Sigmoid colon (tissue), 7 donors: Measurements from ENCODE around the gene TPO. TPM values are rescaled to one million over a fixed set of nuclear protein-coding genes. Genes with fewer than 3 reads are reported as not detected.
"Not testable (repeated sequence)": the region's sequence is repeated elsewhere in the genome, so short reads cannot be mapped to it uniquely, and the experiment has no call there.

Source experiments
- DNase-seq: peaks from one replicate; pipeline ENCODE4 v3.0.0-alpha.2; 2019
- H3K27ac ChIP-seq, 4 donors: fragments of 200-600 bp; sonication (generic); one replicate each; pipeline ENCODE4 v1.5.1; 2016 to 2019; ENCODE audit warnings: mild to moderate bottlenecking in 1 of 4
- H3K27me3 ChIP-seq, 3 donors: fragments of 200-600 bp; sonication (generic); one replicate each; pipeline ENCODE4 v1.5.1; 2019; ENCODE audit warnings: mild to moderate bottlenecking in 1 of 3
- H3K36me3 ChIP-seq, 4 donors: fragments of 200-600 bp; sonication (generic); one replicate each; pipeline ENCODE4 v1.5.1; 2016 to 2019
- H3K4me1 ChIP-seq, 4 donors: fragments of 200-600 bp; sonication (generic); one replicate each; pipeline ENCODE4 v1.5.1; 2017 to 2019
- H3K4me3 ChIP-seq, 4 donors: fragments of 200-600 bp; sonication (generic); one replicate each; pipeline ENCODE4 v1.5.1; 2017 to 2019; ENCODE audit warnings: mild to moderate bottlenecking in 2 of 4, moderate library complexity in 1 of 4
- H3K9me3 ChIP-seq, 4 donors: fragments of 200-600 bp in 3 of 4; sonication (generic) in 3 of 4; one replicate each; pipeline versions ENCODE4 v1.5.1 to v1.6.1; 2013 to 2019
- EP300 ChIP-seq, 4 donors: sonication (generic); formaldehyde crosslinking; IDR thresholded peaks; one replicate each; pipeline ENCODE4 v1.6.1; 2017; ENCODE audit warnings: antibody characterized with exemption in 4 of 4
- POLR2A ChIP-seq, 2 donors: fragments of 450-650 bp; IDR thresholded peaks; one replicate each; pipeline ENCODE4 v1.6.1; 2016; ENCODE audit warnings: antibody characterized with exemption in 2 of 2, mild to moderate bottlenecking in 2 of 2, moderate library complexity in 2 of 2
- POLR2AphosphoS5 ChIP-seq, 4 donors: sonication (generic); formaldehyde crosslinking; IDR thresholded peaks; one replicate each; pipeline ENCODE4 v1.6.1; 2017; ENCODE audit warnings: antibody characterized with exemption in 4 of 4
- WGBS, 2 donors: extraction: QIAGEN DNeasy Blood & Tissue Kit; methylation state at CpG; one replicate each; pipeline ENCODE4 v1.1.7; 2013; 5-methylcytosine and 5-hydroxymethylcytosine counted together
- intact Hi-C: fragments of 100-400 bp; cut with DNase I; formaldehyde crosslinking; loops from one replicate; pipeline ENCODE4 v1.15.1; 2023
- polyA plus RNA-seq, 3 donors: library from polyadenylated mRNA; stranded (reverse); fragments of 200-250 nt; gene quantifications; one replicate each; pipeline ENCODE4 v1.2.3, GENCODE V29; 2013
- total RNA-seq, 4 donors: library from RNA; depleted of rRNA; stranded (reverse); fragments of >200 nt; gene quantifications; one replicate each; pipeline ENCODE4 v1.1.0, GENCODE V29; 2016
- TF ChIP-seq, protein P1 (sequence below), 4 experiments: fragments of 450-650 bp in 3 of 4; fragments of 200-600 bp in 1 of 4; IDR thresholded peaks; one replicate each; pipeline ENCODE4 v1.5.1; 2016 to 2019; ENCODE audit warnings: antibody characterized with exemption in 4 of 4, mild to moderate bottlenecking in 3 of 4, moderate library complexity in 2 of 4
- donor health status: healthy with polysubstance abuse.
- donor health status: Bipolar disorder and iron deficiency.
- donor health status: healthy.

Gene TPO
- total and polyA plus RNA-seq, 7 donors, result 0.60 to 18.8 (median 3.5) TPM

DNA sequence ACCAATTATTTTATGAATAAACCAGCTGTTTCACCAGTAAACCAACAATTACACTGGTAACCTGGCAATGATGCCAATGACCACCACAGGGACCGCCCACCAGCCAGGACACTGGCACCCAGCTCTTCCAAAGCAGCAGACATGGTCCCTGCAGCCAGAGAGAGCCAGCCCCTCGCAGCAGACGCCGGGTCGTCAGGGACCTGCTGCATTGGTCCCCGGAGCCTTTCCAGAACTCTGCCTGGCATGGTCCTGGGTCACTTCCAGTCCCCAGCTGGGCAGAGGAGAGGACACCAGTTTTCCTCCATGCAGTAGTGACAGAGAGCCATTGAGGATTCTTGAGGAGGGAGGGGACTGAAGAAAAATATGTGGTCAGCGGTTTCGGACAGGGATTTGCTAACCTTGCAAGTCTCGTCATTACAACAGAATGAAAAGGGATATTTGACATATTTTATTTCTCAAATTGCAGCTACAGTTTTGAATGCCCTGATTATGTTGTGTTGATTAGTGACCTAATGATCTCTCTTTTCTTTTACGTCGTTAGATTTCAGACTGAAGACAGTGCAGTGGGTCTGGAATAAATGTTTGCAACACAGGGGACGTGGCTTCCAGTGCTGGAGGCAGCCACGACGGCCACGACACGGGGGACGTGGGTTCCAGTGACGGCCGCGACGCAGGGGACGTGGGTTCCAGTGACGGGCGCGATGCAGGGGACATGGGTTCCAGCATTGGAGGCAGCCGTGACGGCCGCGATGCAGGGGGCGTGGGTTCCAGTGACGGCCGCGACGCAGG, 154.5 kb downstream of the TPO start:
- no peak for DNase-seq
- intact Hi-C loops, result no loop called here
- Histone ChIP-seq H3K4me3 (no peak overlapping the region), H3K9me3 (no peaks in the 10 kb centered on the region), H3K27me3 (peaks cover 0 to 3% (median 0%) of the 10 kb centered on the region in 3 donors), H3K4me1 (no peaks in the 10 kb centered on the region), H3K27ac (no peak overlapping the region), H3K36me3 (no peaks in the 10 kb centered on the region)
- WGBS, 2 donors, result 96% methylated on average over 34 of the region's 34 CpGs
- TF ChIP-seq POLR2AphosphoS5 (IDR thresholded peaks at IDR 0.05), result no peak
- no peak for TF ChIP-seq POLR2A (IDR thresholded peaks at IDR 0.05)
- TF ChIP-seq EP300 (IDR thresholded peaks at IDR 0.05), result no peak
- TF ChIP-seq, protein P1, sequence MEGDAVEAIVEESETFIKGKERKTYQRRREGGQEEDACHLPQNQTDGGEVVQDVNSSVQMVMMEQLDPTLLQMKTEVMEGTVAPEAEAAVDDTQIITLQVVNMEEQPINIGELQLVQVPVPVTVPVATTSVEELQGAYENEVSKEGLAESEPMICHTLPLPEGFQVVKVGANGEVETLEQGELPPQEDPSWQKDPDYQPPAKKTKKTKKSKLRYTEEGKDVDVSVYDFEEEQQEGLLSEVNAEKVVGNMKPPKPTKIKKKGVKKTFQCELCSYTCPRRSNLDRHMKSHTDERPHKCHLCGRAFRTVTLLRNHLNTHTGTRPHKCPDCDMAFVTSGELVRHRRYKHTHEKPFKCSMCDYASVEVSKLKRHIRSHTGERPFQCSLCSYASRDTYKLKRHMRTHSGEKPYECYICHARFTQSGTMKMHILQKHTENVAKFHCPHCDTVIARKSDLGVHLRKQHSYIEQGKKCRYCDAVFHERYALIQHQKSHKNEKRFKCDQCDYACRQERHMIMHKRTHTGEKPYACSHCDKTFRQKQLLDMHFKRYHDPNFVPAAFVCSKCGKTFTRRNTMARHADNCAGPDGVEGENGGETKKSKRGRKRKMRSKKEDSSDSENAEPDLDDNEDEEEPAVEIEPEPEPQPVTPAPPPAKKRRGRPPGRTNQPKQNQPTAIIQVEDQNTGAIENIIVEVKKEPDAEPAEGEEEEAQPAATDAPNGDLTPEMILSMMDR (IDR thresholded peaks at IDR 0.05), result no peak

DNA sequence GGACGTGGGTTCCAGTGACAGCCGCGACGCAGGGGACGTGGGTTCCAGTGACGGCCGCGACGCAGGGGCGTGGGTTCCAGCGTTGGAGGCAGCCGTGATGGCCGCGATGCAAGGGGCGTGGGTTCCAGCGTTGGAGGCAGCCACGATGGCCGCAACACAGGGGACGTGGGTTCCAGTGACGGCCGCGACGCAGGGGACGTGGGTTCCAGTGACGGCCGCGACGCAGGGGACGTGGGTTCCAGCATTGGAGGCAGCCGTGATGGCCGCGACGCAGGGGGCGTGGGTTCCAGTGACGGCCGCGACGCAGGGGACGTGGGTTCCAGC, 155.0 kb downstream of the TPO start:
- H3K4me3 ChIP-seq, H3K27ac ChIP-seq, H3K4me1 ChIP-seq, DNase-seq, H3K9me3 ChIP-seq, intact Hi-C loops, H3K27me3 ChIP-seq, H3K36me3 ChIP-seq: not testable (repeated sequence)
- 94% methylated on average over 39 of the region's 39 CpGs for WGBS, 2 donors

DNA sequence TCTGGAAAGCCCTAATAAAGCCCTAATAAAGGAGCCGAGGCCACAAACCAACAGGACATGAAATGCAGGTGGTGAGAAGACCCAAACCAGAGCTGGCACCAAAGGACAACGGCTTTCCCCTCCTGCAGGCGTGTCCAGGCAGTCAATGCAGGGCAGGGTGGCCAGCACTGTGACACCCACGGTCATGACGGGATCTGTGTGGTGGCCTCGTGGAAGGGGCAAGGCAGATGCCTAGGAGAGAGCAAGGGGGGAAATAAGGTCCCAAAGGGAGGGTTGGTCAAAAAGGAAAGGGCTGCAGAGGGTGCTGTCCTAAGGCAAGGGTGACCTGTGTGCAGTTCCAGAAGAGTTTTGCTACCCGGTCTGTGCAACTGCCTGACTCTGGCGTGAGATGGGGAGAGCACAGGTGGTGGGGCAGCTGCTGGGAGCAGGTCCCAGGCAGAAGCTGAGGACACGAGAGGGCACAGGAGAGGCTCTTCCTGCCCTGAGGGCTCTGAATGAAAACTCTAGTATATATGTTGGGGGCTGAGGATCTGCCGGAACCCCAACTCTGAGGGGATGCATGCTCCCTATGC, 156.7 kb downstream of the TPO start:
- peak; percentile 52 for DNase-seq
- H3K36me3 ChIP-seq, result no peaks in the 10 kb centered on the region
- H3K27ac ChIP-seq, result no peak overlapping the region
- H3K4me3 ChIP-seq, result no peak overlapping the region
- H3K27me3 ChIP-seq, result peaks cover 0 to 3% (median 0%) of the 10 kb centered on the region in 3 donors
- 84 to 85% methylated on average over 10 of the region's 10 CpGs for WGBS, 2 donors
- H3K9me3 ChIP-seq, result no peaks in the 10 kb centered on the region
- no peaks in the 10 kb centered on the region for H3K4me1 ChIP-seq
- intact Hi-C loops, result no loop called here
- TF ChIP-seq, protein P1 (IDR thresholded peaks at IDR 0.05), result no peak
- no peak for TF ChIP-seq EP300 (IDR thresholded peaks at IDR 0.05)

DNA sequence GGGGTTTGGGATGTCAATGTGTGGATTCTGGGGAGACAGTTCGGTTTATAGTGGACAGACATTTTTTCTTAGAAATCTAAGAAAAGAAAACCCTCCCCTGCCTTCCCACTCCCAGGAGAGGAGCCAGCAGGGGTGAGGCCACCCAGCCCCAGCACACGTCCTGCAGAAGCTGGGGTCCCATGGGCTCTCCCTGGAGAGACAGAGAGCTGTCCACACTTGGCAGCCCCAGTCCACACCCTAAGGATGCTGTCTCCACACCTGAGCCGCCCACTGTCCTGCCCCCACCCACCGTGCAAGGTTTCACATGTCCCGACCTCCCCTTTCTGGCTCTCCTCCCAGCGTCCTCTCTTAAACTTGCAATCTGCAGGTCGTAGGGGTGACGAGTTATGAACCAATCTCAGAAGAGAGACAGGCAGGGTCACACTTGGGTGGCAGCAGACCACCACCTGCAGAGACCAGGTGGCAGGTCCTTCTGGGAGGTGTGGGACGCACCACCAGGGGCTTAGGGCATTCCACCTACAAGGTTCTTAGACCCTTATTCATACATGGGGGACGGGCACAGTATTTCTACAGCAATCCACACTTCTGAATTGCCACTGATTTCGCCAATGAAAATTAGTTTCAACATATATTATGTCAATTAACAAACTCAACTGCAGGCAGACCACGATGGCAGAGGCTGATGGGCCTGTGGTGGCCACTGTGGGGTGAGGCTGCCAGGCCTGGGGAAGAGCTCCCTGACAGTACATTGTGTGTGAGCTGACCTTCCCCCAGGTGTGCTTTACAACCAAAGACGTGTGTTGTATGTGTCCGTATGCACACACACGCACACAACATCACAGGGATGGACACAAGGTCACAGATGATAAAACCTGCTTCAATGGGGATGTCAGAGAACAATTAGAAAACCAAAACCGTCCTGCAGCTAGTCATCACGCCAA, 158.5 kb downstream of the TPO start:
- peak; percentile 52 for DNase-seq

More for the DNA sequence above, 158.5 kb downstream of the TPO start:
- intact Hi-C loops, result no loop called here
- TF ChIP-seq, protein P1 (IDR thresholded peaks at IDR 0.05), result no peak
- TF ChIP-seq EP300 (IDR thresholded peaks at IDR 0.05), result no peak
- TF ChIP-seq POLR2A (IDR thresholded peaks at IDR 0.05), result no peak
- TF ChIP-seq POLR2AphosphoS5 (IDR thresholded peaks at IDR 0.05), result no peak
- Histone ChIP-seq H3K27me3 (peaks cover 0 to 3% (median 0%) of the 10 kb centered on the region in 3 donors), H3K36me3 (no peaks in the 10 kb centered on the region), H3K4me3 (no peak overlapping the region), H3K9me3 (no peaks in the 10 kb centered on the region), H3K27ac (no peak overlapping the region), H3K4me1 (no peaks in the 10 kb centered on the region)
- 83 to 85% methylated on average over 17 of the region's 17 CpGs for WGBS, 2 donors
